Activated CD8-positive, alpha-beta memory T cell treated with anti-CD3 and anti-CD28 coated beads, Interleukin-2, amount 10 ng/mL, durations not matched to agents 7 days and 5 days (primary cell): ENCODE data around the gene PUS7L. TPM values are rescaled to one million over a fixed set of nuclear protein-coding genes. Genes with fewer than 3 reads are reported as not detected.

Source experiments
- ATAC-seq: fragments of 150-1000 bp; cut with Tn5 transposase; one replicate; pipeline ENCODE4 v1.10.0; 2021; ENCODE audit warnings: moderate library complexity
- CTCF ChIA-PET: fragments of 350-600 bp; sonication (Branson Sonifier 250); formaldehyde crosslinking; loops from one replicate; lab custom pipeline; 2021; ENCODE audit warnings: antibody characterized with exemption; lab: Charles Lee
- DNase-seq: peaks from one replicate; pipeline ENCODE4 v3.0.0-alpha.2; 2020
- H3K27ac Mint-ChIP-seq: one replicate; pipeline ENCODE4 v1.8.0; 2021; ENCODE audit warnings: mild to moderate bottlenecking, mixed read lengths
- H3K27me3 Mint-ChIP-seq: one replicate; pipeline ENCODE4 v1.8.0; 2021; ENCODE audit warnings: mixed read lengths
- H3K36me3 Mint-ChIP-seq: one replicate; pipeline ENCODE4 v1.8.0; 2021; ENCODE audit warnings: mild to moderate bottlenecking, mixed read lengths
- H3K4me1 Mint-ChIP-seq: one replicate; pipeline ENCODE4 v1.8.0; 2021; ENCODE audit warnings: mixed read lengths
- H3K4me3 Mint-ChIP-seq: one replicate; pipeline ENCODE4 v1.8.0; 2021; ENCODE audit warnings: mild to moderate bottlenecking, moderate library complexity, mixed read lengths
- H3K9me3 Mint-ChIP-seq: one replicate; pipeline ENCODE4 v1.8.0; 2022; ENCODE audit warnings: low read depth, mixed read lengths
- total RNA-seq, 2 experiments: library from RNA; stranded (reverse); gene quantifications; one replicate each; pipeline ENCODE4 v1.2.3, GENCODE V29; 2021

The PUS7L gene
- total RNA-seq, 2 experiments from 2014 or later: 16.0 to 23.5 TPM

GRCh38 chr12:43676183-43676813 is 82.3 kb downstream of the PUS7L start:
- H3K4me1 Mint-ChIP-seq: no peaks in the 10 kb centered on the region
- H3K27me3 Mint-ChIP-seq: peaks cover 21% of the 10 kb centered on the region
- H3K9me3 Mint-ChIP-seq: no peaks in the 10 kb centered on the region
- ATAC-seq: no peak
- no peak overlapping the region for H3K4me3 Mint-ChIP-seq
- CTCF ChIA-PET: interaction anchor here (0.7 kb wide), 1 partner anchor 86 kb away, joined by 3 read pairs; no protein-coding TSS in a partner anchor
- no peak for DNase-seq
- no peak overlapping the region for H3K27ac Mint-ChIP-seq
- no peaks in the 10 kb centered on the region for H3K36me3 Mint-ChIP-seq

- no peaks in the 10 kb centered on the region for H3K9me3 Mint-ChIP-seq
- ATAC-seq: no peak
- CTCF ChIA-PET: interaction anchor here (0.7 to 1.7 kb wide), 2 partner anchors 14 to 87 kb away, joined by 3 to 4 read pairs; no protein-coding TSS in a partner anchor
- H3K36me3 Mint-ChIP-seq: no peaks in the 10 kb centered on the region
- peaks cover 21% of the 10 kb centered on the region for H3K27me3 Mint-ChIP-seq
- no peak for DNase-seq
- no peak overlapping the region for H3K4me3 Mint-ChIP-seq
- no peaks in the 10 kb centered on the region for H3K4me1 Mint-ChIP-seq
- H3K27ac Mint-ChIP-seq: no peak overlapping the region
Observed at GRCh38 chr12:43675048-43675904, 83.3 kb downstream of the PUS7L start.

GRCh38 chr12:43669373-43669772 is 89.2 kb downstream of the PUS7L start:
- H3K9me3 Mint-ChIP-seq: no peaks in the 10 kb centered on the region
- H3K36me3 Mint-ChIP-seq: no peaks in the 10 kb centered on the region
- no peaks in the 10 kb centered on the region for H3K4me1 Mint-ChIP-seq
- no peak for DNase-seq
- no peak overlapping the region for H3K27ac Mint-ChIP-seq
- CTCF ChIA-PET: no interaction called here
- H3K27me3 Mint-ChIP-seq: peaks cover 6% of the 10 kb centered on the region
- no peak for ATAC-seq
- no peak overlapping the region for H3K4me3 Mint-ChIP-seq

Other genes starting within 250 kb of the PUS7L start
- not detected for gene ADAMTS20, start 206.6 kb downstream of the PUS7L start, total RNA-seq
- gene IRAK4, start 161 bp upstream of the PUS7L start, total RNA-seq: 10 to 100 TPM; 30.4 to 40.4 TPM
- 10 to 100 TPM; 25.2 to 27.4 TPM for gene TWF1, start 47.5 kb upstream of the PUS7L start, total RNA-seq
- under 1 TPM; 0.50 to 0.63 TPM for gene TMEM117, start 77.3 kb upstream of the PUS7L start, total RNA-seq